GM23338 (cell line): ENCODE data around the gene KRTAP5-10.

Experiments
- CREB1 ChIP-seq: fragments of 250-450 bp; sonication (Bioruptor Pico); IDR thresholded peaks from 2 replicates; pipeline ENCODE4 v1.5.0; 2020; ENCODE audit warnings: low read depth, mild to moderate bottlenecking, moderate library complexity
- CTCF ChIP-seq, 2 experiments: fragments of 200-600 bp in 1 of 2; sonication (generic) in 1 of 2; conservative IDR thresholded peaks; 2 replicates each; pipeline versions ENCODE4 v1.5.1 to v1.6.1; 2016 to 2017; ENCODE audit warnings: antibody characterized with exemption in 2 of 2, low read depth in 2 of 2, mild to moderate bottlenecking in 2 of 2, moderate library complexity in 1 of 2
- EZH2 ChIP-seq: fragments of 200-600 bp; sonication (generic); IDR thresholded peaks from one replicate; pipeline ENCODE4 v1.8.0; 2017; ENCODE audit warnings: antibody characterized with exemption, mild to moderate bottlenecking, low read depth; ENCODE audit not compliant: unreplicated experiment
- EZH2phosphoT487 ChIP-seq: fragments of 200-600 bp; sonication (generic); IDR thresholded peaks from one replicate; pipeline ENCODE4 v1.8.1; 2018; ENCODE audit warnings: antibody characterized with exemption; ENCODE audit not compliant: unreplicated experiment
- JUNB ChIP-seq: IDR thresholded peaks from one replicate; pipeline ENCODE4 v1.6.1; 2016; ENCODE audit warnings: antibody characterized with exemption; ENCODE audit not compliant: unreplicated experiment
- POLR2AphosphoS5 ChIP-seq: IDR thresholded peaks from 2 replicates; pipeline ENCODE4 v1.6.1; 2016; ENCODE audit warnings: antibody characterized with exemption, low read depth
- REST ChIP-seq: IDR thresholded peaks from one replicate; pipeline ENCODE4 v1.6.1; 2018; ENCODE audit warnings: antibody characterized with exemption; ENCODE audit not compliant: unreplicated experiment
- STAT1 ChIP-seq: IDR thresholded peaks from one replicate; pipeline ENCODE4 v1.6.1; 2016; ENCODE audit warnings: antibody characterized with exemption; ENCODE audit not compliant: unreplicated experiment
- ZNF114 ChIP-seq: fragments of 250-450 bp; sonication (Bioruptor Pico); IDR thresholded peaks from 2 replicates; pipeline ENCODE4 v1.5.0; 2020; ENCODE audit warnings: mild to moderate bottlenecking, moderate library complexity
- ZNF331 ChIP-seq: fragments of 250-450 bp; sonication (Bioruptor Pico); IDR thresholded peaks from 2 replicates; pipeline ENCODE4 v1.5.0; 2020; ENCODE audit warnings: low read depth, mild to moderate bottlenecking, moderate library complexity
- ZNF462 ChIP-seq: fragments of 250-450 bp; sonication (Bioruptor Pico); IDR thresholded peaks from 2 replicates; pipeline ENCODE4 v1.5.0; 2020; ENCODE audit warnings: mild to moderate bottlenecking, moderate library complexity
- TF ChIP-seq, protein P1 (sequence below): IDR thresholded peaks from 2 replicates; pipeline ENCODE4 v1.6.1; 2016; ENCODE audit warnings: antibody characterized with exemption

DNA sequence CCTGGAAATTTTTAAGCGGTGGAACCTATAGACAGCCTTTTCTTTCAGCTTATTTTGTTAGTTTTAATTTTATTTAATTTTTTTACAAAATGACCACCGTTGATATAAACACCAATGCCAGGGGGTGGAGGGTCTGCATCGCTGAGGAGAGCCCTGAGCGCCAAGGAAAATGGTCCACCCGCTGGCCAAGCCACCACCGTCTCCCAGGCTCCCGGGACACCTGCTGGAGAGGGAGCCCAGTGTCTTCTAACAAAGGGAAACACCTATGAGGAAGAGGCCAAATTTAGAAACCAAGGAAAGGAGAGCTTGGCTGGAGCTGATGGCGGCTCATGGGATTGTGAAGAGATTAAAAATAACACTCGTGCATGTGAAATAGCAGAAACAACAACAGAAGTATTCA lies 27.8 kb upstream of the KRTAP5-10 start:
- TF ChIP-seq POLR2AphosphoS5 (no peak), CTCF (conservative IDR thresholded peaks at IDR 0.05; ENCODE audit: low read depth in 2 of 2) (no peak), EZH2 (no peak), REST (no peak), CREB1 (no peak), ZNF331 (CRISPR knock-in tag) (no peak), JUNB (no peak), EZH2phosphoT487 (no peak), STAT1 (no peak), ZNF462 (CRISPR knock-in tag) (no peak), ZNF114 (CRISPR knock-in tag) (no peak)
- TF ChIP-seq, protein P1, sequence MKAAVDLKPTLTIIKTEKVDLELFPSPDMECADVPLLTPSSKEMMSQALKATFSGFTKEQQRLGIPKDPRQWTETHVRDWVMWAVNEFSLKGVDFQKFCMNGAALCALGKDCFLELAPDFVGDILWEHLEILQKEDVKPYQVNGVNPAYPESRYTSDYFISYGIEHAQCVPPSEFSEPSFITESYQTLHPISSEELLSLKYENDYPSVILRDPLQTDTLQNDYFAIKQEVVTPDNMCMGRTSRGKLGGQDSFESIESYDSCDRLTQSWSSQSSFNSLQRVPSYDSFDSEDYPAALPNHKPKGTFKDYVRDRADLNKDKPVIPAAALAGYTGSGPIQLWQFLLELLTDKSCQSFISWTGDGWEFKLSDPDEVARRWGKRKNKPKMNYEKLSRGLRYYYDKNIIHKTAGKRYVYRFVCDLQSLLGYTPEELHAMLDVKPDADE = no peak
